Endodermal cell (in vitro differentiated cells): ENCODE measurements around the gene ATP9A. TPM values are rescaled to one million over a fixed set of nuclear protein-coding genes. Genes with fewer than 3 reads are reported as not detected.
"Not testable (repeated sequence)": the region's sequence is repeated elsewhere in the genome, so short reads cannot be mapped to it uniquely, and the experiment has no call there.

ENCODE experiments used
- DNase-seq: peaks from one replicate; pipeline ENCODE4 v3.0.0-alpha.2; 2017
- H3K27ac ChIP-seq: 2 replicates; pipeline ENCODE4 v1.5.1; 2013; ENCODE audit warnings: mild to moderate bottlenecking, low read depth, low read length, moderate library complexity
- H3K27me3 ChIP-seq: 2 replicates; pipeline ENCODE4 v1.6.1; 2013; ENCODE audit warnings: mild to moderate bottlenecking, low read length, moderate library complexity; ENCODE audit not compliant: insufficient read depth, control insufficient read depth, poor library complexity, severe bottlenecking
- H3K36me3 ChIP-seq: 2 replicates; pipeline ENCODE4 v1.7.0; 2013; ENCODE audit warnings: mild to moderate bottlenecking, low read length, moderate library complexity; ENCODE audit not compliant: control insufficient read depth, insufficient read depth
- H3K4me1 ChIP-seq: one replicate; pipeline ENCODE4 v1.7.0; 2013; ENCODE audit warnings: low read length; ENCODE audit not compliant: control insufficient read depth, insufficient read depth
- H3K4me3 ChIP-seq: 2 replicates; pipeline ENCODE4 v1.5.1; 2013; ENCODE audit warnings: mild to moderate bottlenecking, low read length, moderate library complexity
- H3K9ac ChIP-seq: 2 replicates; pipeline ENCODE4 v1.6.1; 2013; ENCODE audit warnings: mild to moderate bottlenecking, low read length, moderate library complexity; ENCODE audit not compliant: poor library complexity, severe bottlenecking; ENCODE audit errors: extremely low read depth
- H3K9me3 ChIP-seq: 2 replicates; pipeline ENCODE4 v1.6.1; 2013; ENCODE audit warnings: mild to moderate bottlenecking, low read length, moderate library complexity; ENCODE audit not compliant: control insufficient read depth
- H3K27ac Mint-ChIP-seq: 2 replicates; pipeline ENCODE4 v1.8.0; 2020; ENCODE audit warnings: mixed read lengths
- H3K27me3 Mint-ChIP-seq: 2 replicates; pipeline ENCODE4 v1.8.0; 2021; ENCODE audit warnings: mild to moderate bottlenecking, mixed read lengths; ENCODE audit not compliant: insufficient read depth
- H3K36me3 Mint-ChIP-seq: 2 replicates; pipeline ENCODE4 v1.8.0; 2020; ENCODE audit warnings: low read depth, mixed read lengths
- H3K4me1 Mint-ChIP-seq: 2 replicates; pipeline ENCODE4 v1.8.0; 2020; ENCODE audit warnings: mixed read lengths
- H3K4me3 Mint-ChIP-seq: 2 replicates; pipeline ENCODE4 v1.8.0; 2020; ENCODE audit warnings: mild to moderate bottlenecking, moderate library complexity, mixed read lengths
- H3K9me3 Mint-ChIP-seq: 2 replicates; pipeline ENCODE4 v1.8.0; 2020; ENCODE audit warnings: mild to moderate bottlenecking, mixed read lengths
- CTCF ChIP-seq: fragments of 200-600 bp; sonication (generic); conservative IDR thresholded peaks from 2 replicates; pipeline ENCODE4 v1.5.0; 2021; ENCODE audit warnings: antibody characterized with exemption, mild to moderate bottlenecking
- WGBS, 2 experiments: methylation state at CpG; one replicate each; pipeline versions ENCODE4 v1.1.5 to v1.1.7; 2013; ENCODE audit warnings: missing lambda C conversion rate in 2 of 2, mixed read lengths in 1 of 2; ENCODE audit not compliant: insufficient coverage in 1 of 2, insufficient read length in 1 of 2; 5-methylcytosine and 5-hydroxymethylcytosine counted together
- total RNA-seq, 2 donors: library from RNA; stranded (reverse); fragmentation: NEBNext Ultra II Directional in 1 of 2; extraction: Animal tissue kit (Norgen Biotek cat#: 25700) in 1 of 2; gene quantifications; 2 replicates in 1 of 2; 3 replicates in 1 of 2; pipeline ENCODE4 v1.2.1, GENCODE V29; 2021

Gene ATP9A
- total RNA-seq, 2 donors from 2014 or later, result 26.7 to 27.9 TPM

GRCh38 chr20:51656726-51657260 is 111.4 kb downstream of the ATP9A start:
- DNase-seq, result no peak
- H3K27ac Mint-ChIP-seq, result peak overlapping the region; percentile 28
- H3K9me3 Mint-ChIP-seq, result no peaks in the 10 kb centered on the region
- no peak for TF ChIP-seq CTCF
- Histone ChIP-seq H3K9me3 (no peaks in the 10 kb centered on the region), H3K36me3 (peaks cover 22% of the 10 kb centered on the region), H3K27me3 (no peaks in the 10 kb centered on the region), H3K4me3 (no peak overlapping the region), H3K9ac (no peak overlapping the region), H3K27ac (no peak overlapping the region), H3K4me1 (peaks cover 5% of the 10 kb centered on the region)
- no peak overlapping the region for H3K4me3 Mint-ChIP-seq
- no peaks in the 10 kb centered on the region for H3K27me3 Mint-ChIP-seq
- peaks cover 40% of the 10 kb centered on the region for H3K36me3 Mint-ChIP-seq
- peaks cover 6% of the 10 kb centered on the region for H3K4me1 Mint-ChIP-seq
- 92 to 95% methylated on average over 17 to 21 of the region's 21 CpGs for WGBS, 2 experiments

- H3K9me3 Mint-ChIP-seq, H3K9ac ChIP-seq, DNase-seq, H3K4me3 ChIP-seq, H3K27me3 ChIP-seq, H3K27ac ChIP-seq, H3K27ac Mint-ChIP-seq, H3K27me3 Mint-ChIP-seq, H3K4me1 Mint-ChIP-seq, H3K4me1 ChIP-seq, H3K9me3 ChIP-seq, H3K4me3 Mint-ChIP-seq: not testable (repeated sequence)
- peaks cover 22% of the 10 kb centered on the region for H3K36me3 ChIP-seq
- WGBS, 2 experiments, result 89 to 94% methylated on average over 3 to 5 of the region's 5 CpGs
- H3K36me3 Mint-ChIP-seq, result peaks cover 40% of the 10 kb centered on the region
Observed at GRCh38 chr20:51656089-51656488, 112.1 kb downstream of the ATP9A start.

GRCh38 chr20:51654495-51654894 is 113.7 kb downstream of the ATP9A start:
- H3K27ac ChIP-seq, result no peak overlapping the region

More at GRCh38 chr20:51654495-51654894, 113.7 kb downstream of the ATP9A start:
- H3K4me3 ChIP-seq, result no peak overlapping the region
- peaks cover 5% of the 10 kb centered on the region for H3K4me1 ChIP-seq
- H3K27me3 ChIP-seq, result no peaks in the 10 kb centered on the region
- Mint-ChIP-seq H3K36me3 (peaks cover 46% of the 10 kb centered on the region), H3K4me1 (peaks cover 6% of the 10 kb centered on the region), H3K4me3 (no peak overlapping the region), H3K27me3 (no peaks in the 10 kb centered on the region), H3K9me3 (no peaks in the 10 kb centered on the region), H3K27ac (no peak overlapping the region)
- peaks cover 22% of the 10 kb centered on the region for H3K36me3 ChIP-seq
- H3K9ac ChIP-seq, result no peak overlapping the region
- no peaks in the 10 kb centered on the region for H3K9me3 ChIP-seq
- DNase-seq, result no peak
- TF ChIP-seq CTCF, result no peak
- 75 to 88% methylated on average over 3 to 5 of the region's 5 CpGs for WGBS, 2 experiments
